ELF-1 (cell line): ENCODE results near the gene PLSCR3.
A peak's percentile ranks its signal among the peaks of the same experiment; 100 is the strongest.

Source experiments
- DNase-seq: peaks from one replicate; pipeline ENCODE4 v3.0.0-alpha.2; 2016; ENCODE audit warnings: low read depth, low spot score

Gene PLSCR3

DNA sequence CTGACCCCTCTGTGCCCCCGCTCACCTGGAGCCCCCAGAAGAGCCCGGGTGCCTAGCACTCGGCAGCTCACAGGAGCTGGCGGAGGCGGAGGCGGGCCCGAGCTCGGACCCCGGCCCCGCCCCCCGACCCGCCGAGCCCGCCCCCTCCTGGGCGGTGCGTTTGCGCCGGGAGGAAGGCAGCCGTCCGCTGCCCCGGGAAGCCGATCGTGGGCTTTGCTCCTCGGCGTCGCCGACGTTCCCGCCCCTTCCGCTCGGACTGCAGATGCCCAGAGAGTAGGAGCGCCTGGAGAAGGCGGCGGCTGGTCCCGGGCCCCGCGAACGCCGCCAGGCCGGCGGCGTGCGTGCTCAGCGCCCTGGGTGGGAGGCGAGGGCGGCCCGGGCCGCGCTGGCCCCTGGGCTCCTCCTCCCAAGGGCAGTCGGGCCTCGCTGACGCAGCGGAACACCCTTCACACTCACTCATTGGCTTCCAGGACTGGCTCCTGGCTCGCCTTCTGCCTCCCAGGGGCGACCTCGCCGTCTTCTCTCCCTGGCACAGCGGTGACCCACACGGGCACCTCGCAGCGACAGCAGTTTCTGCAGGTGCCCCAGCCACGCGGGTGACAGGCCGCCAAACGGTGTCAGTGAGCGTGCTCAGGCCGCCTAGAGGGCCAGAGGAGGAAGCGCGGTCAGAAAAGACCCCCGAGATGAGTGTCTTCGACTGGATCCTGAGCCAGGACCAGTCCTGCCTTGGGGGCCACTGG, at the start of gene PLSCR3:
TSS of gene PLSCR3 (minus strand) at position 74 of the 740 bp plus-strand sequence. CDS start 415 bp downstream, outside the sequence.
- peak; percentile 80 for DNase-seq

GRCh38 chr17:7443499-7444485, 49.5 kb upstream of the PLSCR3 start:
- no peak for DNase-seq

DNA sequence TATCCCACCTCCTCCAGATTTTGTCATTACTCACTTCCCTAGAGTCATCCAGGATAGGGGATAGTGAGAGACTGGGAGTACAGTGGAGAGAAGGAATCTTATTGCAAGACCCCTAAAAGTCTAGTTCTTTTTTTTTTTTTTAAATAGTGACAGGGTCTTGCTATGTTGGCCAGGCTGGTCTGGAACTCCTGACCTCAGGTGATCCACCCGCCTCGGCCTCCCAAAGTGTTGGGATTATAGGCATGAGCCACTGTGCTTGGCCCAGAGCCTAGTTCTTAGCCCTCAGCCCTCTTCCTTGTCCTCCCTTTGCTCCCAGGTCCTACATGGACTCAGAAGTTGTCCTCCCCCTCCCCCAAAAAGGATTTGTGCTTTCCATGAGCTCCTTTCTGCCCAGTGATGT, 47.8 kb upstream of the PLSCR3 start:
- no peak for DNase-seq

DNA sequence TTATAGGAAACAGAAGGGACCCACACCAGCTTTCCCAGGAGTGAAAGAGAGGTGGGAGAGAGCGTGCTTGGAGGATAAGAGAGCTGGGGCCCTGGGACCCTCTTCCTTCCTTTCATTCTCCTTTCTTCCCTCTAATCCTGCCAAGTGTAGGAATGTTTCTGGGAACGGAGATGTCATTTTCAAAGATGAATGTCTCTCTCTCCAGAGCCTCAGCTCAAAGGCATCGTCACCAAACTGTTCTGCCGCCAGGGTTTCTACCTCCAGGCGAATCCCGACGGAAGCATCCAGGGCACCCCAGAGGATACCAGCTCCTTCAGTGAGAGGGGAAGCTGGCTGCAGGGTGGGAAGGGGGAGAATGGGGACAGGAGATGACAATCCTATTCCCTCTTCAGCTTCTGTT, 46.9 kb upstream of the PLSCR3 start:
- peak; percentile 20 for DNase-seq

- peak; percentile 71 for DNase-seq
Observed at GRCh38 chr17:7440834-7441195, 46.5 kb upstream of the PLSCR3 start.

- DNase-seq = peak; percentile 59
Observed at GRCh38 chr17:7440113-7440833, 45.9 kb upstream of the PLSCR3 start.

DNA sequence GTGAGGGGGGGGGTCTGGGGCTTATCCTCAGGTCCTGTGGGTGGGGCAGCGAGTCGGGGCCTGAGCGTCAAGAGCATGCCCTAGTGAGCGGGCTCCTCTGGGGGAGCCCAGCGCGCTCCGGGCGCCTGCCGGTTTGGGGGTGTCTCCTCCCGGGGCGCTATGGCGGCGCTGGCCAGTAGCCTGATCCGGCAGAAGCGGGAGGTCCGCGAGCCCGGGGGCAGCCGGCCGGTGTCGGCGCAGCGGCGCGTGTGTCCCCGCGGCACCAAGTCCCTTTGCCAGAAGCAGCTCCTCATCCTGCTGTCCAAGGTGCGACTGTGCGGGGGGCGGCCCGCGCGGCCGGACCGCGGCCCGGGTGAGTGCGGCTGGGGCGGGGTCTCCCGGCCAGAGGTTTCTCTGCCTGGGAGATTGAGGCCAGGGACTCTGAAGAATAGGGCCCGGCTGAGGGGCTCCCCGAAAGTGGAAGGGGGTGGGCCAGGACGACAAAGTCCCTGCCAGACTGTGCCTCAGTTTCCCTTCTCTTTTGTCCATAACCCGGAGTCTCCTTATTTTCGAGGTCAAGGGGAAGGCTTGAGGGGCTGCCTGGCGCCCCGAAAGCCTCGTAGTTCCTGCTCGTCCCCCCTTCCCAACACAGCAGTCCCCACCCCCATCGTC, 45.3 kb upstream of the PLSCR3 start, which contains the start of gene FGF11:
TSS of gene FGF11 (plus strand) at position 51 of the 651 bp plus-strand sequence. CDS start at position 160, 109 bp downstream.
- peak; percentile 28 for DNase-seq

GRCh38 chr17:7438656-7439460, 44.5 kb upstream of the PLSCR3 start:
- no peak for DNase-seq

- peak; percentile 67 for DNase-seq
Observed at GRCh38 chr17:7437950-7438614, 43.8 kb upstream of the PLSCR3 start.

- no peak for DNase-seq
Observed at GRCh38 chr17:7437369-7437863, 43.1 kb upstream of the PLSCR3 start.

DNA sequence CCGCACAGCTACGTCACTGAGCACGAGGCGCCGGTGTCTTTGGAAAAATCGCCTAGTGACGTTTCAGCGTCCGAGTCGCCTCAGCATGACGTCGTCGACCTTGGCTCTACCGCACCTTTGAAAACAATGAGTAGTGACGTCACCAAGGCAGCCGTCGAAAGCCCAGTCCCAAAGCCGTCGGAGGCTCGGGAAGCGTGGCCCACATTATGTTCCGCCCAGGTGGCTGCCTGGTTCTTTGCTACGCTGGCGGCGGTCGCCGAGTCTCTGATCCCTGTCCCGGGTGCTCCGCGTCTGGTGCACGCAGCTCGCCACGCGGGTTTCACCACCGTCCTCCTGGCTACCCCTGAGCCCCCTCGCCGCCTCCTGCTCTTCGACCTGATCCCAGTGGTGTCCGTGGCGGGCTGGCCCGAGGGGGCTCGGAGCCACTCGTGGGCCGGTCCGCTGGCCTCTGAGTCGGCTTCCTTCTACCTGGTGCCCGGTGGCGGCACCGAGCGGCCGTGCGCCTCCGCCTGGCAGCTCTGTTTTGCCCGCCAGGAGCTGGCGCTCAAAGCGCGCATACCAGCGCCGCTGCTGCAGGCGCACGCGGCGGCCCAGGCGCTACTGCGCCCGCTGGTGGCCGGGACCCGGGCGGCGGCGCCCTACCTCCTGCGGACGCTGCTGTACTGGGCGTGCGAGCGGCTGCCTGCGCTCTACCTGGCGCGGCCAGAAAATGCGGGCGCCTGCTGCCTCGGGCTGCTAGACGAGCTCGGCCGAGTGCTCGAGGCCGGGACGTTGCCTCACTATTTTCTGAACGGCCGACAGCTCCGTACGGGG, 42.4 kb upstream of the PLSCR3 start:
- peak; percentile 94 for DNase-seq

DNA sequence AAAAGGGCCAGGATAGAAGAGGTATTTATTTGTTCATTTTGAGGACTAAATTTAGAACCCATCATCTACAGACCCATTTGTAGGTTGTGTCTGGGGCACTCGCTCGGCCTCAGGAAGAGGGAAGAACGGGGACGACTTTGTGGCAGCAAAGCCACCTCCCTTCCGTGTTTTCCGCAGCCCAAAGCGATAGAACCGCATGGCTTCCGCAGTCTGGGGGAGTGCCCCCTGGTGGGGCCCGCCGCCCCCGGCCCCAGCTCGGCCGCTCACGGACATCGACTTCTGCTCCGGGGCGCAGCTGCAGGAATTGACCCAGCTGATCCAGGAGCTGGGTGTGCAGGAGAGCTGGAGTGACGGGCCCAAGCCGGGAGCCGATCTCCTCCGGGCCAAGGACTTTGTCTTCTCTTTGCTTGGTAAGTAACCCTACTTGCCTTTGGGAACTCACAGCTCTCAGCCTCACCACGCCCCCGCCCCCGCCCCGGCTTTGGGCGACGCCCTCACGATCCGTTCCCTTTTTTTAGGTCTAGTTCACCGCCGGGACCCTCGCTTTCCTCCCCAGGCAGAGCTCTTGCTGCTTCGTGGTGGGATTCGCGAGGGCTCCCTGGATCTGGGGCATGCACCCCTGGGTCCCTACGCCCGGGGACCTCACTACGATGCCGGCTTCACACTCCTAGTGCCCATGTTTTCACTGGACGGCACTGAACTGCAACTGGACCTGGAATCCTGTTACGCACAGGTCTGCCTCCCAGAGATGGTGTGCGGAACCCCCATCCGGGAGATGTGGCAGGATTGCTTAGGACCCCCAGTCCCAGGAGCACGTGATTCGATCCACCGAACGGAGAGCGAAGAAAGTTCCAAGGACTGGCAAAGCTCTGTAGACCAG, 41.6 kb upstream of the PLSCR3 start:
- DNase-seq = peak; percentile 85

- DNase-seq = no peak
Observed at GRCh38 chr17:7432296-7432695, 38.0 kb upstream of the PLSCR3 start.

DNA sequence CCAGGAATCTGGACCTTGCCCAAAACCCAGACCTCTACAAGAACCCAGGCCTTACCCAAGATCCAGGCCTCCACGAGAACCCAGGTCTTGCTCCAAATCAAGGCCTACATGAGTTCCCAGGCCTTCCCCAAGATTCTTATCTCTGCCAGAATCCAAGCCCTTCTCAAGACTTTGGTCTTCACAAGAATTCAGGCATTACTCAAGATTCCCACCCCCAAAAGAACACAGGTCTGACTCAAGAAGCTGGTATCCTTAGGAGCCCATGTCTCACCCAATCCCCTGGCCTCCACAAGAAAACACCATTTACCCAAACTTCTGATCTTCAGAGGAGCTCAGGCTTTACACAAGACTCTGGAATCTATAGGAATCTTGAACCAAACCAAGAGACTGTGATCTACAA, 36.9 kb upstream of the PLSCR3 start:
- DNase-seq = no peak

DNA sequence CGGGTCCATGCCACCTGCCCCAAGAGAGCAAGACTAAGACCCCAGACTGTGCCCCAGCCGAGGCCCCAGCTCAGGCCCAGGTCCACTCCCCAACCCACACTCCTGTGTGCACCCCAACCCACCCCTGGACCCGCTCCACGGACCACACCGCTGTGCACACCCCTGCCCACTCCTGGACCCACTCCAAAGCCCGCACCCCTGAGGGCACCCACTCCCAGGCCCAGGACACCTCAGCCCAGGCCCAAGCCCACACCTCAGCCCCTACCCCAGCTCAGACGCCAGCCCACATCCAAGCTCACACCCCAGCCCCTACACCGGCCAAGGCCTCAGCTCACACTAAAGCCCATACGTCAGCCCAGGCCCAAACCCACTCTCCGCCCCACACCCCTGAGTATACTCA, 35.4 kb upstream of the PLSCR3 start:
- no peak for DNase-seq

DNA sequence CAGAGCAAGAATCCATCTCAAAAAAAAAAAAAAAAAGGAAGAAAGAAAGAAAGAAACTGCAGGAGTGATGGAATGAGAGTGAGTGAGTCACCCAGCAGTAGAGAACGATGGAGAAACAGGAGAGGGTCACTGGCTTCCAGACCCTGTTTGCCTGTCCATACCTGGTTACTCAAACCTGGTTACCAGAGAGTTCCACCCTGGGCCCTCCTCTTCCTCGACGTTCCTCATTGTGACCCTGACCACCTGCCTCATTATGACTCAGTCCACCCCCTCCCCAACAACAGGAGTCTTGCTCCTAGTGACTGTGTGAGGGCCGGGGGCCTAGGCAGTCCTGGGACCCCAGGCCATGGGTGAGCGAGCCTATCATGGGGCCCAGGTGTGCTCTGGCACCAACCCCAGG, 34.2 kb upstream of the PLSCR3 start, which contains the start of gene SPEM3:
TSS of gene SPEM3 (plus strand) at position 301 of the 400 bp plus-strand sequence. CDS start at position 347, 46 bp downstream.
- DNase-seq = no peak

DNA sequence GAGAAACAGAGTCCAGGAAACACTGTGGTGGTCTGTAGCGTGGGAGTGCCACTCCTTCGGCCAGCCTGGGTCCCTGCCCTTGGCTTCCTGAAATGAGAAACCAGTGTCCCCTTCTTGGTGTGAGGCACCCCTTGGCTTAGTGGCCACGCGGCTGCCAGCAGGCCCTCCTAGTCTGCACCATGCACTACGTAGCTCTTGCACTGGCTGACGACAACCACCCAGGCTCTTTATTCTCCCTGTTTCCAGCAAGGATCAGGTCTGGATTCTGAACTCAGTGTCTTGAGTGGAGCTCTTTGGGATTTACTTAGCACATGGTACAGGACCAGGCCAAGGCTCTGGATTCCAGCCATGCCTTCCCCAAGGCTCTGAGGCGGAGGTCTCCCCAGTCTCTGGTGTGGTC, 33.2 kb upstream of the PLSCR3 start:
- no peak for DNase-seq
